HL-60 (cell line): ENCODE measurements around the gene CCDC187.

Source experiments
- DNase-seq, 2 experiments: peaks; one replicate each; pipeline ENCODE4 v3.0.0-alpha.2; 2010 to 2020; ENCODE audit warnings: low read depth in 1 of 2, low spot score in 1 of 2
- H3K27ac ChIP-seq: fragments of 250-450 bp; sonication (Bioruptor Pico); replicated peaks from 2 replicates; pipeline ENCODE4 v1.5.1; 2020; ENCODE audit warnings: mild to moderate bottlenecking, moderate library complexity
- H3K27me3 ChIP-seq: fragments of 250-450 bp; sonication (Bioruptor Pico); 2 replicates; pipeline ENCODE4 v1.5.1; 2021; ENCODE audit warnings: mild to moderate bottlenecking, moderate library complexity; ENCODE audit not compliant: insufficient read depth, poor library complexity, severe bottlenecking
- H3K4me3 ChIP-seq: replicated peaks from 2 replicates; pipeline ENCODE4 v1.5.1; 2011; ENCODE audit warnings: mild to moderate bottlenecking, control low read depth, low read length; ENCODE audit not compliant: insufficient read depth
- CTCF ChIP-seq: IDR thresholded peaks from one replicate; pipeline ENCODE4 v1.5.1; 2011; ENCODE audit warnings: low read length, control low read depth, inconsistent platforms; ENCODE audit not compliant: insufficient read depth
- GABPA ChIP-seq: IDR thresholded peaks from 2 replicates; pipeline ENCODE4 v1.6.1; 2012; ENCODE audit warnings: low read depth
- POLR2AphosphoS5 ChIP-seq: IDR thresholded peaks from 2 replicates; pipeline ENCODE4 v1.6.1; 2012; ENCODE audit warnings: low read depth
- SPI1 ChIP-seq: IDR thresholded peaks from 2 replicates; pipeline ENCODE4 v1.6.1; 2012; ENCODE audit warnings: low read depth, mild to moderate bottlenecking, borderline replicate concordance
- TF ChIP-seq, protein P1 (sequence below): IDR thresholded peaks from 2 replicates; pipeline ENCODE4 v1.6.1; 2012; ENCODE audit warnings: low read depth; ENCODE audit not compliant: insufficient replicate concordance

CCDC187 gene

GRCh38 chr9:136289651-136290507 is 14.0 kb downstream of the CCDC187 start:
- TF ChIP-seq POLR2AphosphoS5 (no peak), GABPA (no peak), SPI1 (no peak), CTCF (no peak)
- TF ChIP-seq, protein P1, sequence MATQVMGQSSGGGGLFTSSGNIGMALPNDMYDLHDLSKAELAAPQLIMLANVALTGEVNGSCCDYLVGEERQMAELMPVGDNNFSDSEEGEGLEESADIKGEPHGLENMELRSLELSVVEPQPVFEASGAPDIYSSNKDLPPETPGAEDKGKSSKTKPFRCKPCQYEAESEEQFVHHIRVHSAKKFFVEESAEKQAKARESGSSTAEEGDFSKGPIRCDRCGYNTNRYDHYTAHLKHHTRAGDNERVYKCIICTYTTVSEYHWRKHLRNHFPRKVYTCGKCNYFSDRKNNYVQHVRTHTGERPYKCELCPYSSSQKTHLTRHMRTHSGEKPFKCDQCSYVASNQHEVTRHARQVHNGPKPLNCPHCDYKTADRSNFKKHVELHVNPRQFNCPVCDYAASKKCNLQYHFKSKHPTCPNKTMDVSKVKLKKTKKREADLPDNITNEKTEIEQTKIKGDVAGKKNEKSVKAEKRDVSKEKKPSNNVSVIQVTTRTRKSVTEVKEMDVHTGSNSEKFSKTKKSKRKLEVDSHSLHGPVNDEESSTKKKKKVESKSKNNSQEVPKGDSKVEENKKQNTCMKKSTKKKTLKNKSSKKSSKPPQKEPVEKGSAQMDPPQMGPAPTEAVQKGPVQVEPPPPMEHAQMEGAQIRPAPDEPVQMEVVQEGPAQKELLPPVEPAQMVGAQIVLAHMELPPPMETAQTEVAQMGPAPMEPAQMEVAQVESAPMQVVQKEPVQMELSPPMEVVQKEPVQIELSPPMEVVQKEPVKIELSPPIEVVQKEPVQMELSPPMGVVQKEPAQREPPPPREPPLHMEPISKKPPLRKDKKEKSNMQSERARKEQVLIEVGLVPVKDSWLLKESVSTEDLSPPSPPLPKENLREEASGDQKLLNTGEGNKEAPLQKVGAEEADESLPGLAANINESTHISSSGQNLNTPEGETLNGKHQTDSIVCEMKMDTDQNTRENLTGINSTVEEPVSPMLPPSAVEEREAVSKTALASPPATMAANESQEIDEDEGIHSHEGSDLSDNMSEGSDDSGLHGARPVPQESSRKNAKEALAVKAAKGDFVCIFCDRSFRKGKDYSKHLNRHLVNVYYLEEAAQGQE = no peak
- DNase-seq = no peak
- Histone ChIP-seq H3K4me3 (no peak overlapping the region), H3K27ac (no peak overlapping the region), H3K27me3 (peaks cover 5% of the 10 kb centered on the region)

DNA sequence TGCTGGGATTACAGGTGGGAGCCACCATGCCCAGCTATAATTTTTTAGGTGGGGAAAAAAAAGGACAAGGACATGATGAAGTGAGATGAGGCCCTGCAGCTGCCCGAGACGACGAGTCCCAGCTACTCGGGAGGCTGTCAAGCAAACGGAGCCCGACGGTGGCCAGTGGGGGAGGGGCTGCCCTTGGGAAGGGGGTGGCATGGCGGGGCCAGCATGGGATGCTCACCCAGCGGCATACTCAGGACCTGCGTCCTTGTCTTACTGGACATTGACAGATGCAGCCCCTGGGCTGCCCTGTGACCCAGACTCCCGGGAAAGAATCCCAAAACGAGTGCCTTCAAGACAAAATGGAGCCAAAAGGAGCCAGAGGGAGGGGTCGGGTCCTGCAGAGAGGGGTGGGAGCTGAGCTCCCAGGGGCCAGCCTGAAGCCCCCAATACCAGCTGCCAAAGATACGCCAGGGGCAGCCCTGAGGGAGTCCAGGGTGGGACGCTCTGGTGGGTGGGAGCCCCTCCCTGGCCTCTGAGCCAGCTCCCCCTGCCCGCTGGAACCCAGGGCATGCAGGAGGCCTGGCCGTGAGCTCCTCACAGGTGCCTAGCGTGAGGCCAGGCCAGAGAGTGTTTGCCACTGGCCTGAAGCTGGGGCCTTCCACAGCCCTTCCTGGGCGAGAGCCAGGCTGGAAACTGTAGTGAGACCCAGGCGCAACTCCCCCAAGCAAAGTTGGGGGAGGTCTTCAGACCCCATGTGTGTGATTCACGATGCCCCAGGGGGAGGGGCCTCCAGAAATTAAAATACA is 15.7 kb downstream of the CCDC187 start:
- TF ChIP-seq POLR2AphosphoS5 = no peak
- TF ChIP-seq, protein P1 = no peak
- no peak for TF ChIP-seq GABPA
- Histone ChIP-seq H3K27ac (no peak overlapping the region), H3K4me3 (no peak overlapping the region), H3K27me3 (peaks cover 5% of the 10 kb centered on the region)
- no peak for DNase-seq

DNA sequence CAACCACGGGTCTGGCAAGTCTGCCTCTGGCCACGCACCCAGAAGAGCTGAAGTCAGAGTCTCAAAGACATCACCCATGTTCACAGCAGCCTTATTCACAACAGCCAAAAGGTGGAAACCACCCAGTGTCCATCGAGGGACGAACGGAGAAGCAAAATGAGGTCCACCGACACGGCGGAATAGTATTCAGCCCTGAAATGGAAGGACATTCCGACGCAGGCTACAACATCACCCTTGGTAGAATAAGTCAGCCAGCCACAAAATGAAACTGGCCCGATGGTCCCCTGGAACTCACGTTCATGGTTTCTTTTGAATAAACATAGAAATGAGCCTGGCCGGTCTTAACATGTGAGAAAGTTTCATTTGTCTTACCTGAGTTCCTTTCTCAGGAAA is 16.9 kb downstream of the CCDC187 start:
- Histone ChIP-seq H3K27me3 (peaks cover 5% of the 10 kb centered on the region), H3K27ac (no peak overlapping the region), H3K4me3 (no peak overlapping the region)
- TF ChIP-seq CTCF (no peak), SPI1 (no peak), POLR2AphosphoS5 (no peak), GABPA (no peak)
- TF ChIP-seq, protein P1 = no peak
- DNase-seq = no peak
